Neutrophil (primary cell): ENCODE results near the gene MC2R.

ENCODE experiments used
- H3K27ac ChIP-seq: fragments of 200-600 bp; sonication (generic); 2 replicates; pipeline ENCODE4 v1.5.1; 2016; ENCODE audit warnings: mild to moderate bottlenecking, moderate library complexity
- H3K27me3 ChIP-seq: fragments of 200-600 bp; sonication (generic); 2 replicates; pipeline ENCODE4 v1.6.0; 2016; ENCODE audit warnings: mild to moderate bottlenecking
- H3K36me3 ChIP-seq: fragments of 200-600 bp; sonication (generic); 2 replicates; pipeline ENCODE4 v1.5.1; 2017
- H3K4me1 ChIP-seq, 2 experiments: fragments of 200-600 bp in 1 of 2; sonication (generic) in 1 of 2; 1 replicate in 1 of 2; 2 replicates in 1 of 2; pipeline versions ENCODE4 v1.5.1 to v1.6.1; 2013 to 2016; ENCODE audit warnings: low read depth in 1 of 2, low read length in 1 of 2, mild to moderate bottlenecking in 1 of 2, moderate library complexity in 1 of 2; ENCODE audit not compliant: control insufficient read depth in 1 of 2, insufficient read depth in 1 of 2
- H3K4me3 ChIP-seq, 2 experiments: fragments of 200-600 bp in 1 of 2; sonication (generic) in 1 of 2; 1 replicate in 1 of 2; 2 replicates in 1 of 2; pipeline ENCODE4 v1.5.1; 2013 to 2016; ENCODE audit warnings: low read depth in 1 of 2, low read length in 1 of 2, mild to moderate bottlenecking in 1 of 2, moderate library complexity in 1 of 2
- H3K9me3 ChIP-seq: fragments of 200-600 bp; sonication (generic); 2 replicates; pipeline ENCODE4 v1.5.1; 2016
- TF ChIP-seq, protein P1 (sequence below): fragments of 200-600 bp; sonication (generic); IDR thresholded peaks from 2 replicates; pipeline ENCODE4 v1.5.1; 2016; ENCODE audit warnings: antibody characterized with exemption

Gene MC2R

DNA sequence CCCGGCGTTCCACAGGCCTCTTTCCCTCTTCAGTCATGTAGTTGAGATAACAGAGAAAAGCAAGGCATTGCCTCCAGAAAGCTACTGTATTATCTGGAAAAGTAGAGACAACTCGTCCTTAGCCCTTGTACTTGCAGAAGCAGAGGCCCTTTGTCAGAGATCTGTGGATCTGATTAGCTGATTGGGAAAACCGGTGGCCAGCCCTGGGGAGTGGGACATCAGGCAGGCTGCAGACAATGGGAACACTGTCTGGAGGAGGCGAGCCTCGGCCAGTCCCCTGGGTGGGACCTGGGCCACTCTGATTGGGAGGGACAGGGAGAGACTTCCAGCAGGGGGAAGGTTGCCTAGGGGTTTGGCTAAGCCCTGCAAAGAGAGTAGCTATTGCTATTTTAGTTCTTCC is 1.2 kb upstream of the MC2R start:
- Histone ChIP-seq H3K4me1 (no peaks in the 10 kb centered on the region), H3K36me3 (no peaks in the 10 kb centered on the region), H3K27ac (no peak overlapping the region), H3K9me3 (no peaks in the 10 kb centered on the region), H3K27me3 (no peaks in the 10 kb centered on the region), H3K4me3 (no peak overlapping the region)
- TF ChIP-seq, protein P1, sequence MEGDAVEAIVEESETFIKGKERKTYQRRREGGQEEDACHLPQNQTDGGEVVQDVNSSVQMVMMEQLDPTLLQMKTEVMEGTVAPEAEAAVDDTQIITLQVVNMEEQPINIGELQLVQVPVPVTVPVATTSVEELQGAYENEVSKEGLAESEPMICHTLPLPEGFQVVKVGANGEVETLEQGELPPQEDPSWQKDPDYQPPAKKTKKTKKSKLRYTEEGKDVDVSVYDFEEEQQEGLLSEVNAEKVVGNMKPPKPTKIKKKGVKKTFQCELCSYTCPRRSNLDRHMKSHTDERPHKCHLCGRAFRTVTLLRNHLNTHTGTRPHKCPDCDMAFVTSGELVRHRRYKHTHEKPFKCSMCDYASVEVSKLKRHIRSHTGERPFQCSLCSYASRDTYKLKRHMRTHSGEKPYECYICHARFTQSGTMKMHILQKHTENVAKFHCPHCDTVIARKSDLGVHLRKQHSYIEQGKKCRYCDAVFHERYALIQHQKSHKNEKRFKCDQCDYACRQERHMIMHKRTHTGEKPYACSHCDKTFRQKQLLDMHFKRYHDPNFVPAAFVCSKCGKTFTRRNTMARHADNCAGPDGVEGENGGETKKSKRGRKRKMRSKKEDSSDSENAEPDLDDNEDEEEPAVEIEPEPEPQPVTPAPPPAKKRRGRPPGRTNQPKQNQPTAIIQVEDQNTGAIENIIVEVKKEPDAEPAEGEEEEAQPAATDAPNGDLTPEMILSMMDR = no peak

DNA sequence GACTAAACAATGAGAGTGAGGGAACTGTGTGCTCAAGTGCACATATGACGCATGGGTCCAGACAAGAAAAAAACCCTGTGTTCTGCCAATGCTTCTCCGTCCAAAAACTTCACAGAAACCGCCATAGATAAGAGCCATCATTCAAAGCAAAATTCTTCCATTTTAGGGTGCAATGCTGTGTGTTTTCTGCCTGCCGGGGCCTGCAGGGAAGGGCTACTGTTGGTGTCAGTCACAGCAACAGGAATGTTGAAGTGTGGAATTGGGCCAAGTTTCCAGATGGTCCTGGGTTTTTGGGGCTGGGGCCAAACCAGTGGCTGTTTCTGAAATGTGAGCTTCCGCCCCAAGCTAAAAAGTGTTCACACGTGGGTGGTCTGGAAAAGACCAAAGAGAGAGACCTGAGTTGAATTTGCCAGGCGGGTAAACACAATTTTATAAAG is 677 bp upstream of the MC2R start:
- Histone ChIP-seq H3K27ac (no peak overlapping the region), H3K27me3 (no peaks in the 10 kb centered on the region), H3K36me3 (no peaks in the 10 kb centered on the region), H3K4me1 (no peaks in the 10 kb centered on the region), H3K4me3 (no peak overlapping the region), H3K9me3 (no peaks in the 10 kb centered on the region)
- TF ChIP-seq, protein P1 = no peak

DNA sequence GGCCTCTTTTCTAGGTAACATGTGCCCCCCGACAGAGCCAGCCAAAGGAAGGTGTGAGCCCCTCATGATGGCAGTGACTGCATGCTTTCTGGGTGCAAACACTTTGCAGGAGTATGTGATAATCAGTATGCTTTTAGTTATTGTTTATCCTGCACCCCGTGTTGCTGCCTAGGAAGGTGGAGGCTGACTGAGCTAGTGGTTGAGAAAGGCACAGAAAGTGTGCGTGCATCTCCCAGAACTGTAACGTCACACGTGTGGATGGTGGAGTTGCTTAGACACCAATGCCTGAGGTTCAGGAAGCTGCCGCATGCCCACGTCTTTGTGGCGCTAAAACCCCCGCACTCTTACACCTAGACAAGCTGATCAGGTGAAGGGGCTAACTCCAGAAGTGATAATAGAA is 580 bp downstream of the MC2R start:
- H3K4me3 ChIP-seq = no peak overlapping the region
- H3K27ac ChIP-seq = no peak overlapping the region
- no peaks in the 10 kb centered on the region for H3K9me3 ChIP-seq
- no peaks in the 10 kb centered on the region for H3K4me1 ChIP-seq
- no peaks in the 10 kb centered on the region for H3K27me3 ChIP-seq
- H3K36me3 ChIP-seq = no peaks in the 10 kb centered on the region
- TF ChIP-seq, protein P1 = no peak

- Histone ChIP-seq H3K36me3 (no peaks in the 10 kb centered on the region), H3K27me3 (no peaks in the 10 kb centered on the region), H3K4me1 (no peaks in the 10 kb centered on the region), H3K27ac (no peak overlapping the region), H3K9me3 (no peaks in the 10 kb centered on the region), H3K4me3 (no peak overlapping the region)
- TF ChIP-seq, protein P1 = no peak
Observed at GRCh38 chr18:13914170-13914569, 1.2 kb downstream of the MC2R start.

- no peaks in the 10 kb centered on the region for H3K4me1 ChIP-seq
- no peak overlapping the region for H3K4me3 ChIP-seq
- no peaks in the 10 kb centered on the region for H3K36me3 ChIP-seq
- H3K9me3 ChIP-seq = no peaks in the 10 kb centered on the region
- H3K27me3 ChIP-seq = no peaks in the 10 kb centered on the region
- no peak overlapping the region for H3K27ac ChIP-seq
- TF ChIP-seq, protein P1 = no peak
Observed at GRCh38 chr18:13913205-13913604, 2.1 kb downstream of the MC2R start.

DNA sequence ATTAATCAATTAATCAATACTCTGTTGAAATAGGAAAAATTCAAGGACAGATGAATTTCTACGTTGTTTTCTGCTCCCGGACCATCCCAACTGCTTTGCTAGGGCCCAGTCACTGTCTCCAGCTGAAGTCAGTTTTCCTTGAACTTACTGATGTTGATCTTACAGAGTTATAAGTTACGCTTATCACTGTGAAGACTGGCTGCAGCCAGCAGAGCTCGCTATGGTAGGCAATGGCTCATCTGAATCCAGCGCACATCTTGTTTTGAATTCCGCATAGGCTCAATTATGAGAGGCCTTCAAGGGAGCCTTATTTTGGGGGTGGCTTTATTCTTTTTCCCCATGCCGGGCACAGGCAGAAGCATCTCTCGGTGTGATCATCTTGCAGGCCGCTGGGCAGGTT is 2.7 kb downstream of the MC2R start:
- no peaks in the 10 kb centered on the region for H3K4me1 ChIP-seq
- no peaks in the 10 kb centered on the region for H3K27me3 ChIP-seq
- no peak overlapping the region for H3K27ac ChIP-seq
- H3K9me3 ChIP-seq = no peaks in the 10 kb centered on the region
- H3K4me3 ChIP-seq = no peak overlapping the region
- TF ChIP-seq, protein P1 = no peak
- no peaks in the 10 kb centered on the region for H3K36me3 ChIP-seq
